Body of pancreas (tissue), 4 donors: Measurements from ENCODE around the gene LMBR1. TPM values are rescaled to one million over a fixed set of nuclear protein-coding genes. Genes with fewer than 3 reads are reported as not detected.

Source experiments
- ATAC-seq: fragments of 150-250 bp; one replicate; pipeline ENCODE4 v1.9.1; 2016
- DNase-seq, 4 donors: peaks; one replicate each; pipeline ENCODE4 v3.0.0-alpha.2; 2019
- H3K27ac ChIP-seq, 4 donors: fragments of 200-600 bp; sonication (generic); 1 replicate in 3 of 4; 2 replicates in 1 of 4; pipeline versions ENCODE4 v1.5.1 to v1.6.1; 2016 to 2019; ENCODE audit warnings: mild to moderate bottlenecking in 1 of 4, mixed read lengths in 1 of 4, moderate library complexity in 1 of 4
- H3K27me3 ChIP-seq, 2 donors: fragments of 200-600 bp; sonication (generic); one replicate each; pipeline ENCODE4 v1.6.0; 2016; ENCODE audit warnings: mild to moderate bottlenecking in 1 of 2
- H3K36me3 ChIP-seq, 2 donors: fragments of 200-600 bp; sonication (generic); replicated peaks in 1 of 2; 2 replicates each; pipeline ENCODE4 v1.5.1; 2016; ENCODE audit warnings: low read depth in 2 of 2; ENCODE audit not compliant: insufficient read depth in 1 of 2
- H3K4me1 ChIP-seq: fragments of 200-600 bp; sonication (generic); one replicate; pipeline ENCODE4 v1.6.0; 2016
- H3K4me3 ChIP-seq, 2 donors: fragments of 200-600 bp; sonication (generic); 1 replicate in 1 of 2; 2 replicates in 1 of 2; pipeline ENCODE4 v1.5.1; 2016 to 2019
- H3K9me3 ChIP-seq, 3 donors: fragments of 200-600 bp; sonication (generic); 1 replicate in 2 of 3; 2 replicates in 1 of 3; pipeline ENCODE4 v1.5.1; 2016
- CTCF ChIP-seq, 7 experiments: fragments of 450-650 bp in 4 of 7; fragments of 200-600 bp in 3 of 7; sonication (generic) in 3 of 7; IDR thresholded peaks; one replicate each; pipeline ENCODE4 v1.5.1; 2016 to 2019; ENCODE audit warnings: antibody characterized with exemption in 7 of 7
- POLR2A ChIP-seq, 3 donors: fragments of 450-650 bp; IDR thresholded peaks; one replicate each; pipeline ENCODE4 v1.6.1; 2016; ENCODE audit warnings: antibody characterized with exemption in 3 of 3, mild to moderate bottlenecking in 2 of 3
- WGBS, 2 donors: methylation state at CpG; one replicate each; pipeline ENCODE4 v1.1.5; 2017; 5-methylcytosine and 5-hydroxymethylcytosine counted together
- intact Hi-C: fragments of 100-400 bp; cut with DNase I; formaldehyde crosslinking; loops from one replicate; pipeline ENCODE4 v1.15.1; 2023
- total RNA-seq, 2 donors: library from RNA; depleted of rRNA; stranded (reverse); fragments of >200 nt; gene quantifications; one replicate each; pipeline ENCODE4 v1.1.0, GENCODE V29; 2016

The LMBR1 gene
- total RNA-seq, 2 donors from 2014 or later: 23.4 to 54.0 TPM

DNA sequence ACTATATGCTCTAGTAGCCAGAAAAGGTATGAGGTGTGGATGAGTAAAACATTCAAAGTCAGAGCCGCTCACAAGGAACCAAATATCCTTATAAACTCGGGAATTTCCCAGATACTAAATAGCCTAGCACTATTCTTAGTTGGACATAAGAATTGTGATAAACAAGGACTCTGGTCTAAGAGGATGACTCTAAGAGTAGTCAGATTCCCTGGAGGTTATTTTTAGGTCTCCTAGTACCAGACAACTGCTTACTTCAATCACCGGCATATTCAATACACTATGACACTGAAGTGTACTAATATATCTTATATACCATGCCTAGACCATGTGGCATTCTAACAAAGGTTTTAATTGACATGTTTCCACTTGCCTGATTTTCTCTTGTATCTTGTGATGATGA, 56.5 kb downstream of the LMBR1 start:
- intact Hi-C loops: no loop called here
- Histone ChIP-seq H3K27me3 (no peaks in the 10 kb centered on the region), H3K4me3 (no peak overlapping the region), H3K27ac (no peak overlapping the region), H3K4me1 (peaks cover 2% of the 10 kb centered on the region), H3K36me3 (peaks cover 0 to 2% of the 10 kb centered on the region in 2 donors), H3K9me3 (no peaks in the 10 kb centered on the region)
- DNase-seq (no peak), ATAC-seq (no peak)
- 92 to 97% methylated on average over 3 of the region's 3 CpGs for WGBS, 2 donors
- TF ChIP-seq POLR2A (IDR thresholded peaks at IDR 0.05) (no peak), CTCF (IDR thresholded peaks at IDR 0.05) (no peak)

GRCh38 chr7:156834462-156834861, 58.5 kb downstream of the LMBR1 start:
- H3K4me1 ChIP-seq: no peaks in the 10 kb centered on the region
- no peaks in the 10 kb centered on the region for H3K27me3 ChIP-seq
- peaks cover 0 to 2% of the 10 kb centered on the region in 2 donors for H3K36me3 ChIP-seq
- H3K27ac ChIP-seq: no peak overlapping the region
- no peaks in the 10 kb centered on the region for H3K9me3 ChIP-seq
- TF ChIP-seq CTCF (IDR thresholded peaks at IDR 0.05): no peak
- TF ChIP-seq POLR2A (IDR thresholded peaks at IDR 0.05): no peak
- intact Hi-C loops: no loop called here
- DNase-seq (no peak), ATAC-seq (no peak)
- 92 to 94% methylated on average over 3 of the region's 3 CpGs for WGBS, 2 donors
- H3K4me3 ChIP-seq: no peak overlapping the region

GRCh38 chr7:156833312-156833711, 59.7 kb downstream of the LMBR1 start:
- Histone ChIP-seq H3K36me3 (peaks cover 0 to 2% of the 10 kb centered on the region in 2 donors), H3K4me1 (no peaks in the 10 kb centered on the region), H3K9me3 (no peaks in the 10 kb centered on the region), H3K4me3 (no peak overlapping the region), H3K27me3 (no peaks in the 10 kb centered on the region), H3K27ac (no peak overlapping the region)
- 89 to 94% methylated on average over 4 of the region's 4 CpGs for WGBS, 2 donors
- no peak for ATAC-seq
- DNase-seq: no peak
- no peak for TF ChIP-seq POLR2A (IDR thresholded peaks at IDR 0.05)
- no peak for TF ChIP-seq CTCF (IDR thresholded peaks at IDR 0.05)
- intact Hi-C loops: no loop called here

DNA sequence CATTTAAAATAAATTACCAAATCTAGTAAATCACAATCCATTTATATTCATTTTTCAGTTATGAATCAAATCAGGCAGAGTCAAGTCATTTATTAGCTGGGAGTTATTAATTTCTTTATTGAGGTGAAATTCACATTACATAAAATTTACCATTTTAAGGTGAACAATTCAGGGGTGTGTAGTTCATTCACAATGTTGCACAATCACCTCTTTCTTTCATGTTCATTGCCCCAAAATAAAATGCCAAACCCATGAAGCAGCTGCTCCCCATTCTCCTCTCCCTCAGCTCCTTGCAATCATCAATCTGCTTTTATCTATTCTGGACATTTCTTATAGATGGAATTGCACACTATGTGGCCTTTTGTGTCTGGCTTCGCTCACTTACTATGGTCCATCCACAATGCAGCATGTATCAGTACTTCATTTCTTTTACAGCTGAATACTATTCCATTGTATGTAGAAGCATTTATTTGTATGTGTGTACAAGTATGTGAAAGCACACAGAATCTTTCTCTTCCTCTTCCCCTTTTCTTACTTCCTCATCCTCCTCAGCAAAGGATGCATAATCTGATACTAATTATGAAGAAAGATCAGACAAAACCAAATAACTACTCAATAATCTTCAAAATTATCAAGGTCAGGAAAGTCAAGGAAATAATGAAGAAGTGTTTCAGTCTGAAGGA, 60.6 kb downstream of the LMBR1 start:
- DNase-seq: no peak
- no peaks in the 10 kb centered on the region for H3K9me3 ChIP-seq
- H3K4me1 ChIP-seq: no peaks in the 10 kb centered on the region
- no peak overlapping the region for H3K27ac ChIP-seq
- H3K27me3 ChIP-seq: no peaks in the 10 kb centered on the region
- H3K36me3 ChIP-seq: peaks cover 0 to 2% of the 10 kb centered on the region in 2 donors
- TF ChIP-seq POLR2A (IDR thresholded peaks at IDR 0.05) (no peak), CTCF (IDR thresholded peaks at IDR 0.05) (no peak)
- intact Hi-C loops: no loop called here
- 91 to 100% methylated on average over 1 of the region's 1 CpG for WGBS, 2 donors
- ATAC-seq: no peak
- no peak overlapping the region for H3K4me3 ChIP-seq
